HepG2 (cell line): Measurements from ENCODE around the gene CDK7. TPM values are rescaled to one million over a fixed set of nuclear protein-coding genes. Genes with fewer than 3 reads are reported as not detected.
A peak's percentile ranks its signal among the peaks of the same experiment; 100 is the strongest.

Experiments
- AKAP8 ChIP-seq: sonication (generic); formaldehyde crosslinking; IDR thresholded peaks from 2 replicates; pipeline ENCODE4 v1.5.1; 2020; ENCODE audit warnings: mild to moderate bottlenecking, missing genetic modification reagents
- BORCS8-MEF2B ChIP-seq: sonication (generic); formaldehyde crosslinking; IDR thresholded peaks from 2 replicates; pipeline ENCODE4 v1.8.0; 2022; ENCODE audit warnings: mild to moderate bottlenecking, missing genetic modification reagents
- CBFB ChIP-seq: sonication (generic); formaldehyde crosslinking; IDR thresholded peaks from 2 replicates; pipeline ENCODE4 v1.4.0; 2020; ENCODE audit warnings: missing genetic modification reagents
- CBX1 ChIP-seq: IDR thresholded peaks from one replicate; pipeline ENCODE4 v1.6.1; 2016; ENCODE audit warnings: antibody characterized with exemption, low read depth
- CREBL2 ChIP-seq: sonication (generic); formaldehyde crosslinking; IDR thresholded peaks from 2 replicates; pipeline ENCODE4 v1.8.1; 2023; ENCODE audit warnings: missing genetic modification reagents, mild to moderate bottlenecking, borderline replicate concordance
- E2F2 ChIP-seq: sonication (generic); formaldehyde crosslinking; IDR thresholded peaks from 2 replicates; pipeline ENCODE4 v1.4.0; 2020; ENCODE audit warnings: missing genetic modification reagents, borderline replicate concordance
- ELK4 ChIP-seq: sonication (generic); formaldehyde crosslinking; IDR thresholded peaks from 2 replicates; pipeline ENCODE4 v1.9.0; 2021; ENCODE audit warnings: missing genetic modification reagents, borderline replicate concordance
- MIXL1 ChIP-seq: IDR thresholded peaks from 2 replicates; pipeline ENCODE4 v1.6.1; 2016
- MYC ChIP-seq: sonication (generic); formaldehyde crosslinking; IDR thresholded peaks from 2 replicates; pipeline ENCODE4 v1.9.0; 2021; ENCODE audit warnings: missing genetic modification reagents, borderline replicate concordance
- NFATC3 ChIP-seq: sonication (generic); formaldehyde crosslinking; IDR thresholded peaks from 2 replicates; pipeline ENCODE4 v1.5.1; 2020; ENCODE audit warnings: mild to moderate bottlenecking, missing genetic modification reagents
- NONO ChIP-seq, 2 experiments: fragments of 450-650 bp in 1 of 2; sonication (generic) in 1 of 2; formaldehyde crosslinking in 1 of 2; IDR thresholded peaks in 1 of 2; conservative IDR thresholded peaks in 1 of 2; 2 replicates each; pipeline versions ENCODE4 v1.6.1 to v1.8.0; 2017 to 2022; ENCODE audit warnings: mild to moderate bottlenecking in 1 of 2, missing genetic modification reagents in 1 of 2, moderate library complexity in 1 of 2
- PRPF4 ChIP-seq: fragments of 200-400 bp; formaldehyde crosslinking; IDR thresholded peaks from 2 replicates; pipeline ENCODE4 v1.6.1; 2016; ENCODE audit warnings: low read length, low read depth; ENCODE audit not compliant: poor library complexity, severe bottlenecking
- SPEN ChIP-seq: sonication (generic); formaldehyde crosslinking; IDR thresholded peaks from 2 replicates; pipeline ENCODE4 v1.5.1; 2020; ENCODE audit warnings: low read depth, mild to moderate bottlenecking, missing genetic modification reagents
- TFDP1 ChIP-seq: IDR thresholded peaks from 2 replicates; pipeline ENCODE4 v1.6.1; 2016; ENCODE audit warnings: missing compliant biosample characterization, missing genetic modification reagents, borderline replicate concordance
- TOPORS ChIP-seq: sonication (generic); formaldehyde crosslinking; IDR thresholded peaks from 2 replicates; pipeline ENCODE4 v1.8.0; 2023; ENCODE audit warnings: mild to moderate bottlenecking, missing genetic modification reagents
- ZBED4 ChIP-seq: sonication (generic); formaldehyde crosslinking; IDR thresholded peaks from 2 replicates; pipeline ENCODE4 v1.4.0; 2020; ENCODE audit warnings: missing genetic modification reagents, borderline replicate concordance
- ZNF331 ChIP-seq: sonication (generic); formaldehyde crosslinking; IDR thresholded peaks from 2 replicates; pipeline ENCODE4 v1.4.0; 2020; ENCODE audit warnings: missing genetic modification reagents
- ZNF546 ChIP-seq: sonication (generic); formaldehyde crosslinking; conservative IDR thresholded peaks from 2 replicates; pipeline ENCODE4 v1.8.1; 2023; ENCODE audit warnings: mild to moderate bottlenecking, missing genetic modification reagents
- ZNF576 ChIP-seq: sonication (generic); formaldehyde crosslinking; IDR thresholded peaks from 2 replicates; pipeline ENCODE4 v1.4.0; 2020; ENCODE audit warnings: mild to moderate bottlenecking, missing genetic modification reagents
- ZNF773 ChIP-seq: sonication (generic); formaldehyde crosslinking; IDR thresholded peaks from 2 replicates; pipeline ENCODE4 v1.4.0; 2020; ENCODE audit warnings: missing genetic modification reagents, borderline replicate concordance
- ZNF879 ChIP-seq: sonication (generic); formaldehyde crosslinking; IDR thresholded peaks from 2 replicates; pipeline ENCODE4 v1.8.1; 2023; ENCODE audit warnings: missing genetic modification reagents
- polyA plus RNA-seq, 8 experiments: library from polyadenylated mRNA; depleted of rRNA in 3 of 8; stranded (reverse) in 7 of 8; unstranded in 1 of 8; fragments of >200 nt; fragmentation: Illumina TruSeq in 4 of 8; extraction: Trizol in 4 of 8; gene quantifications; 2 replicates each; pipeline versions ENCODE4 v1.2.1 to v1.2.3, GENCODE V29; 2011 to 2016; ENCODE audit warnings: low read depth in 4 of 8, missing spikeins in 1 of 8, mixed read lengths in 1 of 8; ENCODE audit not compliant: insufficient read depth in 1 of 8
- total RNA-seq, 5 experiments: library from RNA; depleted of rRNA; stranded (reverse); fragments of >200 nt; fragmentation: Illumina TruSeq; extraction: Trizol; gene quantifications; 2 replicates each; pipeline ENCODE4 v1.2.3, GENCODE V29; 2016; ENCODE audit warnings: low read depth in 1 of 5

The CDK7 gene
- total and polyA plus RNA-seq, 2 of the 13 experiments (the other 11 are each of a cell fraction or from before 2014, with no cell fraction given): 41.2 to 54.9 TPM

GRCh38 chr5:69234457-69235268 lies at the start of gene CDK7 (continued):
- TF ChIP-seq PRPF4: no peak
- no peak for TF ChIP-seq CBX1
- TF ChIP-seq ELK4: no peak
- peak; percentile 40; the same call in 1 of the 2 replicates for TF ChIP-seq ZBED4 (CRISPR knock-in tag)
- peak; percentile 69; the same call in 1 of the 2 replicates for TF ChIP-seq SPEN
- TF ChIP-seq ZNF331 (CRISPR knock-in tag): peak; percentile 69
- no peak for TF ChIP-seq E2F2 (CRISPR knock-in tag)
- no peak for TF ChIP-seq CBFB (CRISPR knock-in tag)
- no peak for TF ChIP-seq MIXL1 (CRISPR knock-in tag)
- TF ChIP-seq AKAP8 (CRISPR knock-in tag): no peak
- TF ChIP-seq ZNF546 (CRISPR knock-in tag): no peak
- peak; percentile 77 for TF ChIP-seq TOPORS (CRISPR knock-in tag)
- no peak for TF ChIP-seq ZNF576 (CRISPR knock-in tag)
- 0 out of 2 replicates have a peak, but pooled peaks have one; percentile 53 for TF ChIP-seq NFATC3 (CRISPR knock-in tag)
- no peak for TF ChIP-seq CREBL2 (CRISPR knock-in tag)
- no peak for TF ChIP-seq ZNF773 (CRISPR knock-in tag)
- no peak for TF ChIP-seq NONO (IDR thresholded peaks at IDR 0.05)
- TF ChIP-seq NONO (CRISPR knock-in tag; conservative IDR thresholded peaks at IDR 0.05): peak; percentile 54; the same call in 1 of the 2 replicates
- TF ChIP-seq ZNF879 (CRISPR knock-in tag): no peak
- TF ChIP-seq TFDP1 (CRISPR knock-in tag): peak; percentile 31; the same call in 1 of the 2 replicates
- TF ChIP-seq MYC (CRISPR knock-in tag): peak; percentile 39; the same call in 1 of the 2 replicates
- peak; percentile 61; the same call in 1 of the 2 replicates for TF ChIP-seq BORCS8-MEF2B
